C4-2B (cell line): ENCODE data around the gene ZMIZ2.
A peak's percentile ranks its signal among the peaks of the same experiment; 100 is the strongest.
"Not testable (repeated sequence)": the region's sequence is repeated elsewhere in the genome, so short reads cannot be mapped to it uniquely, and the experiment has no call there.

Source experiments
- H3K27ac ChIP-seq: fragments of 450-650 bp; 2 replicates; pipeline ENCODE4 v1.5.1; 2017
- CTCF ChIP-seq: fragments of 450-650 bp; conservative IDR thresholded peaks from 2 replicates; pipeline ENCODE4 v1.5.1; 2017; ENCODE audit warnings: mild to moderate bottlenecking
- ZFX ChIP-seq: fragments of 450-650 bp; IDR thresholded peaks from 2 replicates; pipeline ENCODE4 v1.6.1; 2017

Gene ZMIZ2, protein sequence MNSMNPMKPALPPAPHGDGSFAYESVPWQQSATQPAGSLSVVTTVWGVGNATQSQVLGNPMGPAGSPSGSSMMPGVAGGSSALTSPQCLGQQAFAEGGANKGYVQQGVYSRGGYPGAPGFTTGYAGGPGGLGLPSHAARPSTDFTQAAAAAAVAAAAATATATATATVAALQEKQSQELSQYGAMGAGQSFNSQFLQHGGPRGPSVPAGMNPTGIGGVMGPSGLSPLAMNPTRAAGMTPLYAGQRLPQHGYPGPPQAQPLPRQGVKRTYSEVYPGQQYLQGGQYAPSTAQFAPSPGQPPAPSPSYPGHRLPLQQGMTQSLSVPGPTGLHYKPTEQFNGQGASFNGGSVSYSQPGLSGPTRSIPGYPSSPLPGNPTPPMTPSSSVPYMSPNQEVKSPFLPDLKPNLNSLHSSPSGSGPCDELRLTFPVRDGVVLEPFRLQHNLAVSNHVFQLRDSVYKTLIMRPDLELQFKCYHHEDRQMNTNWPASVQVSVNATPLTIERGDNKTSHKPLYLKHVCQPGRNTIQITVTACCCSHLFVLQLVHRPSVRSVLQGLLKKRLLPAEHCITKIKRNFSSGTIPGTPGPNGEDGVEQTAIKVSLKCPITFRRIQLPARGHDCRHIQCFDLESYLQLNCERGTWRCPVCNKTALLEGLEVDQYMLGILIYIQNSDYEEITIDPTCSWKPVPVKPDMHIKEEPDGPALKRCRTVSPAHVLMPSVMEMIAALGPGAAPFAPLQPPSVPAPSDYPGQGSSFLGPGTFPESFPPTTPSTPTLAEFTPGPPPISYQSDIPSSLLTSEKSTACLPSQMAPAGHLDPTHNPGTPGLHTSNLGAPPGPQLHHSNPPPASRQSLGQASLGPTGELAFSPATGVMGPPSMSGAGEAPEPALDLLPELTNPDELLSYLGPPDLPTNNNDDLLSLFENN

DNA sequence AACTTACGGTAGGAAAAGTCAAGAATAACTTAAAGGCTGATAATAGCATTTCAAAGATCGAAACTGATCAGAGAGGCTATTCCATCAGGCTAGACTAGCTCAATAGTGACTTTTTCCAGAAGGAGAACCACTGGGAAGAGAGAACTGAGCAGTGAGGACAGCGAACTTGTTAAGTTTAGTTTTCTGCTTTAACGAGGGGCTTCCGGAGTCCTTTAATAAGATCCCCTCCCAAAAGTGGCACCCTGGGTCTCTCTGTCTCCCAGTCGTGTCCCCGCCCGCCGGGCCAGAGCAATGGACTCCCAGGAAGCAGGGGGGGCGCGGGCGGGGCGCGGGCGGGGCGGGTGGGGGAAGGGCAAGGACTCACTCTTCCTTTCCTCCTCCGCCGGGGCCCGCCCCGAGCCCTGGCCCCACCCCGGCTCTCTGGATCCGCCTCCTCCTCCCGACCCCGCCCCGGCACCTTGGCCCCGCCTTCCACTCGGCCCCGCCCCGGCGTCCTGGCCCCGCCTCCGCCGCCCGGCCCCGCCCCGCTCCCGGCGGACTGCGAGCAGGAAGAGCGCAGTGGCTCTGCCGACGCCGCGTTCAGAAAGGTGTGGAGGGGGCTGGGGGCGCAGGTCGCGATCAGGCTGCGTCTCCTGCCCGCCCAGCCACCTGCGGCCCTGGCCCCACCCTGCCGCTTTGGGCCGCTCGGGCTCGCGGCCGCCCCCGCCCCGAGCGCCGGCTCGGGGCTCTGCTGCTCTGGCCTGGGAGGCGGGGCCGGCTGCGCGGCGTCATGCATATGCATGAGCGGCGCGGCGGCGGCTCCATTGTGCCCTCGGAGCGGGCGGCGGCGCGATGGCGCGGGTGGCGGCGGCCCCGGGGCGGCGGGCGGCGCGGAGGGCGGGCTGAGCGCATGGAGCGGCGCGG is at the start of gene ZMIZ2:
ZMIZ2 (plus strand) TSS at position 803 of the 903 bp plus-strand sequence. CDS start 7,403 bp downstream, outside the sequence.
- peak within 1 kb of the TSS; percentile 85 for H3K27ac ChIP-seq
- TF ChIP-seq CTCF: no peak
- no peak for TF ChIP-seq ZFX

DNA sequence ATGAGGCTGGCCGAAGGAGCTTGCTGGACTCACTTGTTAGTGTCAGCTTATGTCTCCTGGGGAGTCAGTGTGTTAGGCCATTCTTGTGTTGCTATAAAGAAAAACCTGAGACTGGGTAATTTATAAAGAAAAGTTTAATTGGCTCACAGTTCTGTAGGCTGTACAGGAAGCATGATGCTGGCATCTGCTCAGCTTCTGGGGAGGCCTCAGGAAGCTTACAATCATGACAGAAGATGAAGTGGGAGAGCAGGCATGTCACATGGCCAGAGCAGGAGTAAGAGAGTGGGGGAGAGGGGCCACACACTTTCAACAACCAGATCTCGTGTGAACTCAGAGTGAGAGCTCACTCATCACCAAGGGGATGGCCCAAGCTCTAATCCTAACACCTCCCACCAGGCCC is 49.0 kb upstream of the ZMIZ2 start:
- not testable (repeated sequence) for H3K27ac ChIP-seq

- TF ChIP-seq ZFX (no peak), CTCF (no peak)
- H3K27ac ChIP-seq: no peak overlapping the region
Measured at GRCh38 chr7:44700322-44700721, 48.3 kb upstream of the ZMIZ2 start.

GRCh38 chr7:44703391-44703790 is 45.3 kb upstream of the ZMIZ2 start:
- not testable (repeated sequence) for H3K27ac ChIP-seq

GRCh38 chr7:44703921-44704320 is 44.7 kb upstream of the ZMIZ2 start:
- no peak for TF ChIP-seq ZFX
- no peak for TF ChIP-seq CTCF
- no peak overlapping the region for H3K27ac ChIP-seq

DNA sequence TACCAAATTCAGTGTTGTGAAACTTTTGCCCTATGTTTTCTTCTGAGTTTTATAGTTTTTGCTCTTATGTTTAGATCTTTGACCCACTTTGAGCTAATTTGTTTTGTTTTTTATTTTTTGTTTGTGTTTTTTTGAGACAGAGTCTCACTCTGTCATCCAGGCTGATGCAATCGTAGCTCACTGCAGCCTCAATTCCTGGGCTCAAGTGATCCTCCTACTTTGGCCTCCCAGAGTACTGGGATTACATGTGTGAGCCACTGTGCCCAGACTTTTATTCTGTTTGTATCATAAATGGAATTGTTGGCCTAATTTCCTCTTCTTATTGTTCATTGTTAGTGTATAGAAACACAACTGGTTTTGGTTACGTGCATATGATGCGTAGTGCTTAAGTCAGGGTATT is 43.2 kb upstream of the ZMIZ2 start:
- H3K27ac ChIP-seq: no peak overlapping the region
- no peak for TF ChIP-seq ZFX
- TF ChIP-seq CTCF: no peak

- H3K27ac ChIP-seq: no peak overlapping the region
- no peak for TF ChIP-seq CTCF
- no peak for TF ChIP-seq ZFX
Measured at GRCh38 chr7:44706788-44707557, 41.7 kb upstream of the ZMIZ2 start.
